ENCODE results near the gene LPAR3. TPM values are rescaled to one million over a fixed set of nuclear protein-coding genes. Genes with fewer than 3 reads are reported as not detected.
A peak's percentile ranks its signal among the peaks of the same experiment; 100 is the strongest.

The LPAR3 gene
- polyA plus RNA-seq, 2 of the 4 experiments (the other 2 are of a cell fraction) = 0.01 to 0.08 TPM

DNA sequence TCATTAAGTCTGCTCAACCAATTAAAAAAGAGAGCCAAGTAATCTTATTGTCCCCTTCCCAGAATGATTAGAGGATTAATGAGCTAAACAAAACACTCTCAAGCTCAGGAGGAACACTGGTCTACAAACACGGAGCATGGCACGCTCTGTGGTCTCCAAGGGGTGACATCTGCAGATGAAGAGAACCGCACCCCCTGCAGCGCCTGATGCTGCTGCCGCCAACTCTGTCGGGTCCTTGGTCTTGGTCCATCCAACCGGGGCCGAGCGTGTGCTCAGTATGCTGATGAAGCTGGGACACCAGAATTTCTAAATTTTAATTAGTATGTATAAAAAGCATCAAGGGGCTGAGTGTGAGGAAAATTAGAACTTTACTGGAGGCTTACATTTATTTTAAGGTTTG is 82.7 kb downstream of the LPAR3 start:
- ChIA-PET CTCF (interaction anchor here (1.9 kb wide), 1 partner anchor 38 kb away, joined by 4 read pairs; no protein-coding TSS in a partner anchor), POLR2A (no interaction called here)
- H3K4me3 ChIP-seq = no peak overlapping the region
- H3K27ac ChIP-seq = no peak overlapping the region
- TF ChIP-seq NPAS2 (CRISPR knock-in tag; IDR thresholded peaks at IDR 0.05; ENCODE audit: borderline replicate concordance) (no peak), RNF2 (IDR thresholded peaks at IDR 0.05; ENCODE audit: borderline replicate concordance, low read depth) (no peak), CBX8 (IDR thresholded peaks at IDR 0.05) (no peak), NR3C1 (IDR thresholded peaks at IDR 0.05) (no peak), MYC (IDR thresholded peaks at IDR 0.05; ENCODE audit: borderline replicate concordance, low read length) (no peak), FOXS1 (CRISPR knock-in tag; IDR thresholded peaks at IDR 0.05) (no peak), SMC3 (IDR thresholded peaks at IDR 0.05) (no peak), ZFP36 (IDR thresholded peaks at IDR 0.05; ENCODE audit: borderline replicate concordance, partially characterized antibody) (no peak), MAZ (IDR thresholded peaks at IDR 0.05; ENCODE audit: borderline replicate concordance, low read depth, low read length) (no peak), POLR2A (IDR thresholded peaks at IDR 0.05; ENCODE audit: low read length) (no peak), RARB (CRISPR knock-in tag; IDR thresholded peaks at IDR 0.05) (no peak), JUN (IDR thresholded peaks at IDR 0.05) (no peak), BHLHE40 (IDR thresholded peaks at IDR 0.05; ENCODE audit: low read depth, low read length) (no peak), KDM5A (IDR thresholded peaks at IDR 0.05) (no peak), ZC3H11A (IDR thresholded peaks at IDR 0.05) (no peak), ZSCAN20 (CRISPR knock-in tag; IDR thresholded peaks at IDR 0.05) (no peak)
- TF ChIP-seq, protein P1, sequence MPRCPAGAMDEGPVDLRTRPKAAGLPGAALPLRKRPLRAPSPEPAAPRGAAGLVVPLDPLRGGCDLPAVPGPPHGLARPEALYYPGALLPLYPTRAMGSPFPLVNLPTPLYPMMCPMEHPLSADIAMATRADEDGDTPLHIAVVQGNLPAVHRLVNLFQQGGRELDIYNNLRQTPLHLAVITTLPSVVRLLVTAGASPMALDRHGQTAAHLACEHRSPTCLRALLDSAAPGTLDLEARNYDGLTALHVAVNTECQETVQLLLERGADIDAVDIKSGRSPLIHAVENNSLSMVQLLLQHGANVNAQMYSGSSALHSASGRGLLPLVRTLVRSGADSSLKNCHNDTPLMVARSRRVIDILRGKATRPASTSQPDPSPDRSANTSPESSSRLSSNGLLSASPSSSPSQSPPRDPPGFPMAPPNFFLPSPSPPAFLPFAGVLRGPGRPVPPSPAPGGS (IDR thresholded peaks at IDR 0.05) = no peak
- TF ChIP-seq, protein P2, sequence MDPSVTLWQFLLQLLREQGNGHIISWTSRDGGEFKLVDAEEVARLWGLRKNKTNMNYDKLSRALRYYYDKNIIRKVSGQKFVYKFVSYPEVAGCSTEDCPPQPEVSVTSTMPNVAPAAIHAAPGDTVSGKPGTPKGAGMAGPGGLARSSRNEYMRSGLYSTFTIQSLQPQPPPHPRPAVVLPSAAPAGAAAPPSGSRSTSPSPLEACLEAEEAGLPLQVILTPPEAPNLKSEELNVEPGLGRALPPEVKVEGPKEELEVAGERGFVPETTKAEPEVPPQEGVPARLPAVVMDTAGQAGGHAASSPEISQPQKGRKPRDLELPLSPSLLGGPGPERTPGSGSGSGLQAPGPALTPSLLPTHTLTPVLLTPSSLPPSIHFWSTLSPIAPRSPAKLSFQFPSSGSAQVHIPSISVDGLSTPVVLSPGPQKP (IDR thresholded peaks at IDR 0.05; ENCODE audit: low read depth, low read length) = no peak
- no peaks in the 10 kb centered on the region for H3K4me1 ChIP-seq
- 83% methylated on average over 8 of the region's 9 CpGs for WGBS (ENCODE audit: missing lambda C conversion rate)
- no peak for DNase-seq (ENCODE audit: low read depth in 1 of 2, low spot score in 1 of 2)
- no peak for ATAC-seq
- no peak for FAIRE-seq
- no peak overlapping the region for H3K4me2 ChIP-seq
- H3K9me3 ChIP-seq = no peaks in the 10 kb centered on the region

- ChIA-PET POLR2A (no interaction called here), CTCF (no interaction called here)
- TF ChIP-seq CHD4 (IDR thresholded peaks at IDR 0.05; ENCODE audit: borderline replicate concordance) (no peak), MAFK (IDR thresholded peaks at IDR 0.05; ENCODE audit: partially characterized antibody) (peak; percentile 23)
- TF ChIP-seq, protein P1 (IDR thresholded peaks at IDR 0.05) = no peak
Observed at GRCh38 chr1:84809023-84809422, 84.0 kb downstream of the LPAR3 start.

DNA sequence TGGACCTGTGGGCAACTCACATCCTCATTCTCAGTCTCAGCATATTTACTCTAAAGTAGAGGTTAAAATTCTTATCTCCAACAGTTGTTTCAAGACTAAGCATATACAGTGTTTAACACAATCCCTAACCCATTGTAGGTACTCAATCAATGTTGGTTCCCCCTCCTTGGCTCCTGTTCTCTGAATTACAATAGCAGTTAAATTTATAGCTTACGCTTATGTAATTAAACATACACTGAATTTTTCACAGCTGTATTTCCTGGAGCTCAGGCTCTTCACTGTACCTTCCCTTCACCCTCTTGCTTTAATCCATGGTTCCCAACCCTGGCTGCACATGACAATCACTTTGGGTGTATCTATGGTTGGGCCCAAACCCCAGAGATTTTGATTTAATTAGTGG is 89.4 kb downstream of the LPAR3 start:
- Histone ChIP-seq H3K4me1 (no peaks in the 10 kb centered on the region), H3K9me3 (no peaks in the 10 kb centered on the region), H3K4me3 (no peak overlapping the region), H3K27ac (no peak overlapping the region), H3K4me2 (no peak overlapping the region)
- POLR2A ChIA-PET = no interaction called here
- 81% methylated on average over 1 of the region's 1 CpG for WGBS (ENCODE audit: missing lambda C conversion rate)
- FAIRE-seq (no peak), ATAC-seq (no peak), DNase-seq (ENCODE audit: low read depth in 1 of 2, low spot score in 1 of 2) (no peak)
- CTCF ChIA-PET = interaction anchor here (1.9 kb wide), 1 partner anchor 31 kb away, joined by 5 read pairs; no protein-coding TSS in a partner anchor
- TF ChIP-seq HEYL (CRISPR knock-in tag; IDR thresholded peaks at IDR 0.05) = no peak
- TF ChIP-seq SREBF2 (IDR thresholded peaks at IDR 0.05) = no peak
- TF ChIP-seq CTCF (IDR thresholded peaks at IDR 0.05) = no peak
- no peak for TF ChIP-seq JUNB (IDR thresholded peaks at IDR 0.05)
- TF ChIP-seq, protein P3, sequence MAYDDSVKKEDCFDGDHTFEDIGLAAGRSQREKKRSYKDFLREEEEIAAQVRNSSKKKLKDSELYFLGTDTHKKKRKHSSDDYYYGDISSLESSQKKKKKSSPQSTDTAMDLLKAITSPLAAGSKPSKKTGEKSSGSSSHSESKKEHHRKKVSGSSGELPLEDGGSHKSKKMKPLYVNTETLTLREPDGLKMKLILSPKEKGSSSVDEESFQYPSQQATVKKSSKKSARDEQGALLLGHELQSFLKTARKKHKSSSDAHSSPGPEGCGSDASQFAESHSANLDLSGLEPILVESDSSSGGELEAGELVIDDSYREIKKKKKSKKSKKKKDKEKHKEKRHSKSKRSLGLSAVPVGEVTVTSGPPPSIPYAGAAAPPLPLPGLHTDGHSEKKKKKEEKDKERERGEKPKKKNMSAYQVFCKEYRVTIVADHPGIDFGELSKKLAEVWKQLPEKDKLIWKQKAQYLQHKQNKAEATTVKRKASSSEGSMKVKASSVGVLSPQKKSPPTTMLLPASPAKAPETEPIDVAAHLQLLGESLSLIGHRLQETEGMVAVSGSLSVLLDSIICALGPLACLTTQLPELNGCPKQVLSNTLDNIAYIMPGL (CRISPR knock-in tag; IDR thresholded peaks at IDR 0.05; ENCODE audit: borderline replicate concordance) = no peak
- TF ChIP-seq, protein P4, sequence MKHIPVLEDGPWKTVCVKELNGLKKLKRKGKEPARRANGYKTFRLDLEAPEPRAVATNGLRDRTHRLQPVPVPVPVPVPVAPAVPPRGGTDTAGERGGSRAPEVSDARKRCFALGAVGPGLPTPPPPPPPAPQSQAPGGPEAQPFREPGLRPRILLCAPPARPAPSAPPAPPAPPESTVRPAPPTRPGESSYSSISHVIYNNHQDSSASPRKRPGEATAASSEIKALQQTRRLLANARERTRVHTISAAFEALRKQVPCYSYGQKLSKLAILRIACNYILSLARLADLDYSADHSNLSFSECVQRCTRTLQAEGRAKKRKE (CRISPR knock-in tag; IDR thresholded peaks at IDR 0.05; ENCODE audit: low read depth) = no peak
- TF ChIP-seq HOXB13 (CRISPR knock-in tag; IDR thresholded peaks at IDR 0.05; ENCODE audit: low read depth) = no peak
- TF ChIP-seq CBX8 (IDR thresholded peaks at IDR 0.05) = no peak
- TF ChIP-seq TFCP2L1 (CRISPR knock-in tag; IDR thresholded peaks at IDR 0.05) = no peak
- no peak for TF ChIP-seq POLR2AphosphoS2 (conservative IDR thresholded peaks at IDR 0.05; ENCODE audit: low read length)

More at GRCh38 chr1:84809023-84809422, 84.0 kb downstream of the LPAR3 start:
- Histone ChIP-seq H3K4me1 (no peaks in the 10 kb centered on the region), H3K4me2 (no peak overlapping the region), H3K4me3 (no peak overlapping the region), H3K9me3 (no peaks in the 10 kb centered on the region), H3K27ac (no peak overlapping the region)
- ATAC-seq (no peak), DNase-seq (ENCODE audit: low read depth in 1 of 2, low spot score in 1 of 2) (no peak), FAIRE-seq (no peak)
- WGBS (ENCODE audit: missing lambda C conversion rate) = 41% methylated on average over 3 of the region's 3 CpGs
